Measurements from ENCODE around the gene TBC1D14. TPM values are rescaled to one million over a fixed set of nuclear protein-coding genes. Genes with fewer than 3 reads are reported as not detected.

TBC1D14 gene
- total and polyA plus RNA-seq, 4 donors, result 12.9 to 59.7 (median 25.9) TPM

DNA sequence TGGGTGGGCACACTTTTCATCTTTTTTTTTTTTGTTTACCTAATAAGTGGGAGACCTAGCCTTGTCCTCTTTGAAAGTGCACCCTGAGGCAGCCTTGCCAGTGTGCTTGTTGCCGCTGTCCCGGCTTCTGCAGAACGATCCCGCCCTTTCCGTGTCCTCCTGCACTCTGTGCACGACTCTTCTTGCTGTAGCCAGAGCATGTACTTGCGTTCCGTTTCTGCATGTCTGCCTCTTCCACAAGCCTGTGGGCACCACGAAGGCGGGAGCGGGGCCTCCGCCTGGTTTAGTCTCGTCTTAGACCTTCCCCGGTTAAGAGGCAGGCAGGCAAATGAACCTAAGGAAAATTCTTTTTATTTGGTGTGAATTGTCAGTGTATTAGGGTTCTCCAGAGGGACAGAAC is 32.6 kb upstream of the TBC1D14 start:
- H3K9me3 ChIP-seq (ENCODE audit: control insufficient read depth, low read length), result no peaks in the 10 kb centered on the region
- intact Hi-C loops (cut with DNase I), result no loop called here
- H3K4me1 ChIP-seq (ENCODE audit: control insufficient read depth in 1 of 2, insufficient read depth in 2 of 2, low read length in 2 of 2), result no peaks in the 10 kb centered on the region
- ATAC-seq (ENCODE audit: low FRiP score), result no peak
- no peak overlapping the region for H3K4me3 ChIP-seq (ENCODE audit: low read length in 2 of 2)
- H3K27me3 ChIP-seq (ENCODE audit: control insufficient read depth in 1 of 2, insufficient read depth in 2 of 2, low read length in 1 of 2), result no peaks in the 10 kb centered on the region
- peaks cover 0 to 18% of the 10 kb centered on the region in 2 donors for H3K36me3 ChIP-seq (ENCODE audit: control insufficient read depth in 1 of 2, insufficient read depth in 2 of 2, low read length in 1 of 2)
- DNase-seq, result no peak
- no peak overlapping the region for H3K27ac ChIP-seq (ENCODE audit: low read depth in 1 of 2, low read length in 2 of 2)
- WGBS, 2 donors, result 91 to 93% methylated on average over 14 of the region's 14 CpGs

DNA sequence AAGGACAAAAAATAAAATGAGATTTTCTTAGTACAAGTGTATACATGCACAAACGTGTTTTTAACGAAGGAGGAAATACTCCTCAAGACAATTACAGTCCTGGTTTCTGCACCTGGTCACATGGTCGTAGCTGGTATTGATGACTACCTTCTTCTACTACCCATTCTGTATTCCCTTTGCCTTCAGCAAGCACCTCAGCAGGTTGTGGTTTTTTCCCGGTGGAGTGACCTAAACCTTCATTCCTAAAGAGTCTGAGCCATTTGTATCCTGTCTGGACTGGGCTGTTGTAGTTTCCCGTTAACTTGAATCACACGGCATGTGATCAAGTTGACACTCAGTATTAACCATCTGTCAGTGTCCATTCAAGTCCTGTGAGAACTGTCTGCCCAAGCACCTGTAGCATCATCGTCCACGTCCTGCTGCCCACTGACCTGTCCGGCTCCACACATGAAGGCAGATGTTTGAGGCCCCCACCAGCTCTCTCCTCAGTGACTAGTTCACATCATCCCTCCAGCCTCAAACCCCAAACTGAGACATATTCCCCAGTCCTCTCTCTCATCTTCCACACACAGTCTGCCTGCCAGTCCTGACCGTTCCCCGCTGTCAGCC is 31.1 kb upstream of the TBC1D14 start:
- Histone ChIP-seq H3K27me3 (ENCODE audit: control insufficient read depth in 1 of 2, insufficient read depth in 2 of 2, low read length in 1 of 2) (no peaks in the 10 kb centered on the region), H3K27ac (ENCODE audit: low read depth in 1 of 2, low read length in 2 of 2) (no peak overlapping the region), H3K4me1 (ENCODE audit: control insufficient read depth in 1 of 2, insufficient read depth in 2 of 2, low read length in 2 of 2) (no peaks in the 10 kb centered on the region), H3K4me3 (ENCODE audit: low read length in 2 of 2) (no peak overlapping the region), H3K9me3 (ENCODE audit: control insufficient read depth, low read length) (no peaks in the 10 kb centered on the region), H3K36me3 (ENCODE audit: control insufficient read depth in 1 of 2, insufficient read depth in 2 of 2, low read length in 1 of 2) (peaks cover 0 to 16% of the 10 kb centered on the region in 2 donors)
- DNase-seq, result no peak
- WGBS, 2 donors, result 71 to 72% methylated on average over 11 of the region's 11 CpGs
- ATAC-seq (ENCODE audit: low FRiP score), result no peak
- intact Hi-C loops (cut with DNase I), result no loop called here

DNA sequence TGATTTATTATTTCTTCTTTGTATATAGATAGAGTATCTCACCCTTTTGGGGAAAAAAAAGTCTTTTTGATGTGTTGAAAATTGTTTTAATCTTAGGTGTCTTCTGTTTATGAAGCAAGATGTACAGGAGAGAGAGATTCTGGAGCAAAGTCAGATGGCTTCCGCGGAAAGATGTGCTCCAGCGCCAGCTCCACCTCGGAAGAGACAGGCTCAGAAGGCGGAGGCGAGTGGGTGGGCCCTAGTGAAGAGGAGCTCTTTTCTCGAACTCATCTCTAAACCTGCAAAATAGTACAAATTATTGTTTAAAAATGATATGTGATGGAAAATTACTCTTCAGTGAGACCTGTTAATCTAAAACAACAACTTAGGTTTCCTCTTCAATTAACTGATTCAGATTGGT is 28.9 kb upstream of the TBC1D14 start:
- no peak for DNase-seq
- H3K4me1 ChIP-seq (ENCODE audit: control insufficient read depth in 1 of 2, insufficient read depth in 2 of 2, low read length in 2 of 2), result no peaks in the 10 kb centered on the region
- ATAC-seq (ENCODE audit: low FRiP score), result no peak
- no peak overlapping the region for H3K27ac ChIP-seq (ENCODE audit: low read depth in 1 of 2, low read length in 2 of 2)
- H3K27me3 ChIP-seq (ENCODE audit: control insufficient read depth in 1 of 2, insufficient read depth in 2 of 2, low read length in 1 of 2), result no peaks in the 10 kb centered on the region
- no peak overlapping the region for H3K4me3 ChIP-seq (ENCODE audit: low read length in 2 of 2)
- WGBS, 2 donors, result 90 to 91% methylated on average over 7 of the region's 7 CpGs
- H3K36me3 ChIP-seq (ENCODE audit: control insufficient read depth in 1 of 2, insufficient read depth in 2 of 2, low read length in 1 of 2), result peaks cover 0 to 13% of the 10 kb centered on the region in 2 donors
- intact Hi-C loops (cut with DNase I), result no loop called here
- no peaks in the 10 kb centered on the region for H3K9me3 ChIP-seq (ENCODE audit: control insufficient read depth, low read length)

DNA sequence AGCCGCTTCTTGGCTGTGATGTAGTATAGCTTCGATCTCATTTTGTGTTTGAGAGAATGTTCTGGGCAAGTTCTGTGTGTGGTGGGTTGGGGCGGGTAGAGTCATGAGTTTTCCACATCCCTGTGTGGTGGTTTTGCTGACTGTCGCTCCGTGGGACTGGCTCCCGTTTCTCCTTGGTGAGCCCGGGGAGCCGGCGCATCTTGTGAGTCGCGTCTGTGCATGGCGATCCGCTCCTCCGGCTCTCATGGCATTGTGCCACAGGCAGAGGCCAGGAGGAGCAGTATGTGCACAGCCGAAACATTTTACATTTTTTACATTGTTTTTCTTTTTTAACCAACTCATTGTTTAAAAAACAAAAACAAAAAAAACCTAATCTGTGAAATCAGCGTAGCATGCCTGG is 27.7 kb upstream of the TBC1D14 start:
- intact Hi-C loops (cut with DNase I), result no loop called here
- no peak for DNase-seq
- no peaks in the 10 kb centered on the region for H3K9me3 ChIP-seq (ENCODE audit: control insufficient read depth, low read length)

DNA sequence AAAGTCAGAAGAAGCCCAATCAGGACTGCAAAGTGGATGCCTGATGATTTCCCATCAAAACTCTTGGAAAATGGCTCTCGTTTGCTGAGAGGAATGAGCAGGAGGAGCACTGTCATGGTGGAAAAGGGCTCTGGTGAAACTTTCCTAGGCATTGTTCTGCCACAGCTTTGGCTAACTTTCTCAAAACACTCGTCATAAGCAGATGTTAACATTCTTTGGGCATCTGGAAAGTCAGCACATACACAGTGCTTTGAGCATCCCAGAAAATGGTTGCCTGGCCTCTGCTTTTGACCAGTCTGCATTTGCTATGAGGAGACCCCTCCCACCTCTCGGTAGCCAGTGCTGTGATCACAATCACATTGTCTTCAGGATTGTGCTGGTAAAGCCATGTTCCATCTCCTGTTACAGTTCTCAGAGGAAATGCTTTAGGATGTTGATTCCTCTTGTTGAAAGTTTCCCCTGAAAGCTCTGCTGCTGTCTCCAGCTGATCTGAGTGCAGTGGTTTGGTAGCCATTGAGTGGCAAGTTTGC is 25.2 kb upstream of the TBC1D14 start:
- intact Hi-C loops (cut with DNase I), result no loop called here
- H3K36me3 ChIP-seq (ENCODE audit: control insufficient read depth in 1 of 2, insufficient read depth in 2 of 2, low read length in 1 of 2), result peaks cover 0 to 3% of the 10 kb centered on the region in 2 donors

More for the DNA sequence above, 27.7 kb upstream of the TBC1D14 start:
- H3K4me3 ChIP-seq (ENCODE audit: low read length in 2 of 2), result no peak overlapping the region
- no peaks in the 10 kb centered on the region for H3K4me1 ChIP-seq (ENCODE audit: control insufficient read depth in 1 of 2, insufficient read depth in 2 of 2, low read length in 2 of 2)
- no peak for ATAC-seq (ENCODE audit: low FRiP score)
- no peaks in the 10 kb centered on the region for H3K27me3 ChIP-seq (ENCODE audit: control insufficient read depth in 1 of 2, insufficient read depth in 2 of 2, low read length in 1 of 2)
- no peak overlapping the region for H3K27ac ChIP-seq (ENCODE audit: low read depth in 1 of 2, low read length in 2 of 2)
- H3K36me3 ChIP-seq (ENCODE audit: control insufficient read depth in 1 of 2, insufficient read depth in 2 of 2, low read length in 1 of 2), result peaks cover 0 to 11% of the 10 kb centered on the region in 2 donors
- WGBS, 2 donors, result 86 to 87% methylated on average over 16 of the region's 16 CpGs

DNA sequence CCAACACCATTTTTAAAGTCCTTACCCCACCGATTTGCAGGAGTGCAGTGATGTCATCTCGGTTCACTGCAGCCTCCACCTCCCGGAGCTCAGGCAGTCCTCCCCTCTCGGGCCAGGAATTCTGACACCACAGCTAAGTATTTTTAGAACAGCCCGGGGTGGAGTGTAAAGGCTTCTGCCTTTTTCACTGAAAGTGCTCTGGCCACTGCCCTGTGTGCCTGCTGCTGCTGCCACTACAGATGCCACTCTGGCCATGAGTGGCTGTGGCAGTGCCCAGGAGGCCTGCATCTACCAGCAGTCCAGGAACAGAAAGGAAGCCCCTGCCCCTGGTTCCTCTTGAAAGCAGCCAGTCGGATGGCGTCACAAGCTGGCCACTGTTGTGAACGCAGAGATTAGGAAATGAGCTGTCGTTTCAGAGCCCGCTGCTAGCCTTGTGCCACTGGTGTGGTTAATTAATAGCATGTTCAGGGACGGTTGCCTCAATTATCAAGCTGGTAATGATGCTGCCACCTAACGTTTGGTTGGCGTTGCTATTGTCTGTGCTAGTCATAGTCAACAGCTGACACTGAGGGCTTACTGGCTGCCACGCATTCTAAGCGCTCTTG is 23.6 kb upstream of the TBC1D14 start:
- WGBS, 2 donors, result 8 to 10% methylated on average over 15 of the region's 15 CpGs
- ATAC-seq (ENCODE audit: low FRiP score) (peak; percentile 67), DNase-seq (peak; percentile 85 to 86)
- no peaks in the 10 kb centered on the region for H3K4me1 ChIP-seq (ENCODE audit: control insufficient read depth in 1 of 2, insufficient read depth in 2 of 2, low read length in 2 of 2)
- no peaks in the 10 kb centered on the region for H3K36me3 ChIP-seq (ENCODE audit: control insufficient read depth in 1 of 2, insufficient read depth in 2 of 2, low read length in 1 of 2)
- H3K9me3 ChIP-seq (ENCODE audit: control insufficient read depth, low read length), result no peaks in the 10 kb centered on the region
- peak overlapping the region in 1 of 2 donors; percentile 86 for H3K27ac ChIP-seq (ENCODE audit: low read depth in 1 of 2, low read length in 2 of 2)
- H3K4me3 ChIP-seq (ENCODE audit: low read length in 2 of 2), result no peak overlapping the region
- H3K27me3 ChIP-seq (ENCODE audit: control insufficient read depth in 1 of 2, insufficient read depth in 2 of 2, low read length in 1 of 2), result no peaks in the 10 kb centered on the region
- intact Hi-C loops (cut with DNase I), result no loop called here

More for the DNA sequence above, 25.2 kb upstream of the TBC1D14 start:
- WGBS, 2 donors, result 66 to 77% methylated on average over 3 of the region's 3 CpGs
- H3K4me1 ChIP-seq (ENCODE audit: control insufficient read depth in 1 of 2, insufficient read depth in 2 of 2, low read length in 2 of 2), result no peaks in the 10 kb centered on the region
- no peak for ATAC-seq (ENCODE audit: low FRiP score)
- no peaks in the 10 kb centered on the region for H3K27me3 ChIP-seq (ENCODE audit: control insufficient read depth in 1 of 2, insufficient read depth in 2 of 2, low read length in 1 of 2)
- DNase-seq, result no peak
- H3K4me3 ChIP-seq (ENCODE audit: low read length in 2 of 2), result no peak overlapping the region
- H3K27ac ChIP-seq (ENCODE audit: low read depth in 1 of 2, low read length in 2 of 2), result no peak overlapping the region
- H3K9me3 ChIP-seq (ENCODE audit: control insufficient read depth, low read length), result no peaks in the 10 kb centered on the region

DNA sequence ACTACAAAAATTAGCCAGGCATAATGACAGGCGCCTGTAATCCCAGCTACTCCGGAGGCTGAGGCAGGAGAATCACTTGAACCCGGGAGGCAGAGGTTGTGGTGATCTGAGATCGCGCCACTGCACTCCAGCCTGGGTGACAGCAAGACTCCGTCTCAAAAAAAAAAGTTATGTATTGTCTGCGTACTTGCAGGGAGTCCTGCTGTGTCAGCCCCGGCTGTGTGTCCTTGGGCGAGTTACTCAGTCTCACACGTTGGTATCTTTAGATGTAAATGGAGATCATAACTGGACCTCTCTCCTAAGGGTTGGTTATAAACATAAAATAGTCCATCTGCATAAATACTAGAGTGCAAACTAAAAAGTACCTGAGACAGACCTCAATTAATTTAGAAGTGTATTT is 22.7 kb upstream of the TBC1D14 start:
- Histone ChIP-seq H3K27ac (ENCODE audit: low read depth in 1 of 2, low read length in 2 of 2) (no peak overlapping the region), H3K4me1 (ENCODE audit: control insufficient read depth in 1 of 2, insufficient read depth in 2 of 2, low read length in 2 of 2) (no peaks in the 10 kb centered on the region), H3K27me3 (ENCODE audit: control insufficient read depth in 1 of 2, insufficient read depth in 2 of 2, low read length in 1 of 2) (no peaks in the 10 kb centered on the region), H3K36me3 (ENCODE audit: control insufficient read depth in 1 of 2, insufficient read depth in 2 of 2, low read length in 1 of 2) (no peaks in the 10 kb centered on the region), H3K9me3 (ENCODE audit: control insufficient read depth, low read length) (no peaks in the 10 kb centered on the region), H3K4me3 (ENCODE audit: low read length in 2 of 2) (no peak overlapping the region)
- intact Hi-C loops (cut with DNase I), result no loop called here
- DNase-seq (peak in 1 of 2 donors; percentile 55), ATAC-seq (ENCODE audit: low FRiP score) (no peak)
- WGBS, 2 donors, result 75 to 82% methylated on average over 10 of the region's 10 CpGs

DNA sequence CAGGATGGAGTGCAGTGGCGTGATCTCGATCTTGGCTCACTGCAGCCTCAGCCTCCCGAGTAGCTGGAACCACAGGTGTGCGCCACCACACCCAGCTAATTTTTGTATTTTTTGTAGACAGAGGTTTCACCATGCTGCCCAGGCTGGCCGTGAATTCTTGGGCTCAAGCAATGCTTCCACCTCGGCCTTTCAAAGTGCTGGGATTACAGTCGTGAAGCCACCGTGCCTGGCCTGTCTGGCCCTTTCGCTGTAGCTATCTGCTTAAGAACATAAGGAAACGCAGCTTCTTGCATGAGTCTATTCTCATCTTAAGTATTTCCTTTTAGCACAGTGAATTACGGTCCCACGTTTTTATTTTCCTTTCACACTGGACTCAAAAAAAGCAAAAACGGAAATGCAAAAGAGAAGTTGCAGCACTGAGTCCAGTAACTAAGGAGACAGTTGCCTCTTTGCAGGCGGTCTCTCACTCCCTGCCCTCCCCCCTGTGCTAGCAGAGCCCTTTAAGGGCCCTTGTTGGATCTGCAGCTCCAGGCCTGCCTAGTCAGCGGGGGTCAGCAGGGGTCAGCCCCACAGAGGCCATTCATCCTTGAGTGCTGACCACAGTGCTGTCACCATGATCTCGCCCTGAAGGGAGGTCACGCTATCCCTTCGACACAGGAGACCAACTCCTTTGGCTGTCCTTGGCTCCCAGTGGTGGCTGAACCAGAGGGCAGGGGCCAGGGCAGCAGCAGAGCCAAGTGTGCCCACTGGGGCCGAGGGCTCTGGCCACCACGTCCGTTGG is 21.8 kb upstream of the TBC1D14 start:
- intact Hi-C loops (cut with DNase I), result no loop called here
- DNase-seq (peak in 1 of 2 donors; percentile 80), ATAC-seq (ENCODE audit: low FRiP score) (no peak)
- Histone ChIP-seq H3K27ac (ENCODE audit: low read depth in 1 of 2, low read length in 2 of 2) (no peak overlapping the region), H3K4me3 (ENCODE audit: low read length in 2 of 2) (no peak overlapping the region), H3K27me3 (ENCODE audit: control insufficient read depth in 1 of 2, insufficient read depth in 2 of 2, low read length in 1 of 2) (no peaks in the 10 kb centered on the region), H3K9me3 (ENCODE audit: control insufficient read depth, low read length) (no peaks in the 10 kb centered on the region), H3K36me3 (ENCODE audit: control insufficient read depth in 1 of 2, insufficient read depth in 2 of 2, low read length in 1 of 2) (no peaks in the 10 kb centered on the region), H3K4me1 (ENCODE audit: control insufficient read depth in 1 of 2, insufficient read depth in 2 of 2, low read length in 2 of 2) (no peaks in the 10 kb centered on the region)
- WGBS, 2 donors, result 64 to 68% methylated on average over 21 of the region's 21 CpGs
